ENCODE measurements around the gene RFLNA.
"Not testable (repeated sequence)": the region's sequence is repeated elsewhere in the genome, so short reads cannot be mapped to it uniquely, and the experiment has no call there.

The RFLNA gene

GRCh38 chr12:124283326-124283725 is 11.6 kb upstream of the RFLNA start:
- no peak for DNase-seq (ENCODE audit: low read depth)

- DNase-seq (ENCODE audit: low read depth): no peak
Observed at GRCh38 chr12:124284368-124284767, 10.5 kb upstream of the RFLNA start.

- no peak for DNase-seq (ENCODE audit: low read depth)
Observed at GRCh38 chr12:124286414-124286813, 8.5 kb upstream of the RFLNA start.

GRCh38 chr12:124286971-124287370 is 7.9 kb upstream of the RFLNA start:
- DNase-seq (ENCODE audit: low read depth): no peak

- DNase-seq (ENCODE audit: low read depth): peak; percentile 24
Observed at GRCh38 chr12:124289634-124290600, 5.0 kb upstream of the RFLNA start.

GRCh38 chr12:124292385-124292784 is 2.5 kb upstream of the RFLNA start:
- DNase-seq (ENCODE audit: low read depth): no peak

- no peak for DNase-seq (ENCODE audit: low read depth)
Observed at GRCh38 chr12:124293286-124294003, 1.4 kb upstream of the RFLNA start.

GRCh38 chr12:124295431-124296058 is 652 bp downstream of the RFLNA start:
- no peak for DNase-seq (ENCODE audit: low read depth)

GRCh38 chr12:124296295-124296915 is 1.5 kb downstream of the RFLNA start:
- no peak for DNase-seq (ENCODE audit: low read depth)

GRCh38 chr12:124296916-124297351 is 2.0 kb downstream of the RFLNA start:
- DNase-seq (ENCODE audit: low read depth): no peak

- DNase-seq (ENCODE audit: low read depth): no peak
Observed at GRCh38 chr12:124297389-124297788, 2.5 kb downstream of the RFLNA start.

- DNase-seq (ENCODE audit: low read depth): no peak
Observed at GRCh38 chr12:124297856-124298255, 3.0 kb downstream of the RFLNA start.

GRCh38 chr12:124298685-124299410 is 4.0 kb downstream of the RFLNA start:
- DNase-seq (ENCODE audit: low read depth): no peak

GRCh38 chr12:124299628-124300388 is 4.9 kb downstream of the RFLNA start:
- DNase-seq (ENCODE audit: low read depth): no peak

GRCh38 chr12:124300657-124301056 is 5.8 kb downstream of the RFLNA start:
- DNase-seq (ENCODE audit: low read depth): not testable (repeated sequence)

GRCh38 chr12:124301084-124301654 is 6.3 kb downstream of the RFLNA start:
- DNase-seq (ENCODE audit: low read depth): no peak

GRCh38 chr12:124302241-124302806 is 7.4 kb downstream of the RFLNA start:
- no peak for DNase-seq (ENCODE audit: low read depth)

- DNase-seq (ENCODE audit: low read depth): no peak
Observed at GRCh38 chr12:124302807-124303578, 8.1 kb downstream of the RFLNA start.
